Measurements from ENCODE around the gene CAVIN3.

DNA sequence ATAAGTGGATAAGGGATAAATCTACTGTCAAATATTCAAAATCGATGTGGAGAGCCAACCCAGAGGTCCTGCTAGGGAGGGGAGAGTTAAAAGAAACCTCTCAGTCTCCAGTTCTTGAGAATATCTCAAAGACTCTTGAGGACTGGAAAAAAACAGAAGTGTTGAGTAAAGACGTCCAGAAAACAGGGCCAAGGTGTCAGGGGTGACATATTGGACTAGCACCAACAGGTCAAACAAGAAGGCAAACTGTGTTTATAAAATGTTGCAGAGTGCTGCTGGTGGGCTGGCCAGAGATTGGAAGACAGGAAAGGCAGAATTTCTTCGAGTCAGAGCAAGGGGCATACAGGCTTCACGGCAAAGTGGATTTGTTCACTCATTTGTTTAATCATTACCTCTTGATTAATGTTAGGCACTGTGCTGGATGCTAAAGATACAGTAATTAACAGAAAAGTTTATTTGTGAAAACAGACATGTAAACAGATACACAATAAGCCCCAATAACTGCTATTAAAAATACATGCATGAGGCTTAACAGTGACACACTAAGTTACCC lies 36.3 kb upstream of the CAVIN3 start:
- no peak for TF ChIP-seq CTCF (IDR thresholded peaks at IDR 0.05)
- no peak for TF ChIP-seq POLR2A (IDR thresholded peaks at IDR 0.05)
- no peak for TF ChIP-seq POLR2AphosphoS5 (IDR thresholded peaks at IDR 0.05)
